ENCODE results near the gene GRK3. TPM values are rescaled to one million over a fixed set of nuclear protein-coding genes. Genes with fewer than 3 reads are reported as not detected.
"Not testable (repeated sequence)": the region's sequence is repeated elsewhere in the genome, so short reads cannot be mapped to it uniquely, and the experiment has no call there.

GRK3 gene
- 10.4 TPM for polyA plus RNA-seq

GRCh38 chr22:25564320-25564978 is at the start of gene GRK3:
Gene GRK3, plus strand, starts transcription at chr22:25564675. Its CDS starts 366 bp downstream, at chr22:25565041.
- Mint-ChIP-seq H3K27ac (peak within 1 kb of the TSS; percentile 79 to 96 (median 95)), H3K36me3 (peaks cover 2% of the 10 kb centered on the region), H3K4me3 (peak within 1 kb of the TSS; percentile 87 to 100 (median 100)), H3K4me1 (peaks cover 54 to 64% (median 56%) of the 10 kb centered on the region in 3 donors), H3K27me3 (peaks cover 2% of the 10 kb centered on the region), H3K9me3 (no peaks in the 10 kb centered on the region)

GRCh38 chr22:25518000-25518663 is 46.3 kb upstream of the GRK3 start:
- H3K4me3 Mint-ChIP-seq: no peak overlapping the region
- peaks cover 8% of the 10 kb centered on the region for H3K36me3 Mint-ChIP-seq
- H3K27me3 Mint-ChIP-seq: no peaks in the 10 kb centered on the region
- no peaks in the 10 kb centered on the region for H3K4me1 Mint-ChIP-seq
- no peak overlapping the region for H3K27ac Mint-ChIP-seq
- peaks cover 0 to 8% (median 3%) of the 10 kb centered on the region in 3 donors for H3K9me3 Mint-ChIP-seq

GRCh38 chr22:25525376-25525775 is 39.1 kb upstream of the GRK3 start:
- Mint-ChIP-seq H3K27ac (no peak overlapping the region), H3K4me3 (no peak overlapping the region), H3K36me3 (peaks cover 6% of the 10 kb centered on the region), H3K27me3 (peaks cover 3% of the 10 kb centered on the region), H3K9me3 (peaks cover 3 to 21% (median 6%) of the 10 kb centered on the region in 3 donors), H3K4me1 (no peaks in the 10 kb centered on the region)

GRCh38 chr22:25525804-25526584 is 38.5 kb upstream of the GRK3 start:
- not testable (repeated sequence) for H3K4me1 Mint-ChIP-seq, H3K27me3 Mint-ChIP-seq, H3K4me3 Mint-ChIP-seq
- peaks cover 10% of the 10 kb centered on the region for H3K36me3 Mint-ChIP-seq
- H3K27ac Mint-ChIP-seq: peak overlapping the region in 1 of 3 donors; percentile 33
- peaks cover 3 to 21% (median 6%) of the 10 kb centered on the region in 3 donors for H3K9me3 Mint-ChIP-seq

GRCh38 chr22:25527016-25527415 is 37.5 kb upstream of the GRK3 start:
- H3K4me3 Mint-ChIP-seq, H3K36me3 Mint-ChIP-seq, H3K27ac Mint-ChIP-seq, H3K4me1 Mint-ChIP-seq, H3K27me3 Mint-ChIP-seq: not testable (repeated sequence)
- H3K9me3 Mint-ChIP-seq: peaks cover 3 to 15% (median 3%) of the 10 kb centered on the region in 3 donors

GRCh38 chr22:25528068-25528467 is 36.4 kb upstream of the GRK3 start:
- not testable (repeated sequence) for H3K27ac Mint-ChIP-seq, H3K4me1 Mint-ChIP-seq, H3K4me3 Mint-ChIP-seq, H3K36me3 Mint-ChIP-seq, H3K27me3 Mint-ChIP-seq
- peaks cover 3 to 14% (median 3%) of the 10 kb centered on the region in 3 donors for H3K9me3 Mint-ChIP-seq

- not testable (repeated sequence) for H3K27me3 Mint-ChIP-seq, H3K4me1 Mint-ChIP-seq, H3K36me3 Mint-ChIP-seq, H3K4me3 Mint-ChIP-seq, H3K27ac Mint-ChIP-seq
- peaks cover 3 to 14% (median 3%) of the 10 kb centered on the region in 3 donors for H3K9me3 Mint-ChIP-seq
Observed at GRCh38 chr22:25529059-25529458, 35.4 kb upstream of the GRK3 start.

GRCh38 chr22:25529541-25530137 is 34.8 kb upstream of the GRK3 start:
- H3K27ac Mint-ChIP-seq, H3K4me1 Mint-ChIP-seq, H3K4me3 Mint-ChIP-seq, H3K36me3 Mint-ChIP-seq, H3K27me3 Mint-ChIP-seq, H3K9me3 Mint-ChIP-seq: not testable (repeated sequence)

GRCh38 chr22:25531677-25532076 is 32.8 kb upstream of the GRK3 start:
- not testable (repeated sequence) for H3K4me3 Mint-ChIP-seq, H3K27ac Mint-ChIP-seq, H3K4me1 Mint-ChIP-seq, H3K36me3 Mint-ChIP-seq, H3K27me3 Mint-ChIP-seq, H3K9me3 Mint-ChIP-seq

GRCh38 chr22:25534724-25535123 is 29.8 kb upstream of the GRK3 start:
- peaks cover under 1% of the 10 kb centered on the region for H3K27me3 Mint-ChIP-seq
- no peaks in the 10 kb centered on the region for H3K4me1 Mint-ChIP-seq
- no peak overlapping the region for H3K4me3 Mint-ChIP-seq
- H3K27ac Mint-ChIP-seq: no peak overlapping the region
- peaks cover 8% of the 10 kb centered on the region for H3K36me3 Mint-ChIP-seq
- no peaks in the 10 kb centered on the region for H3K9me3 Mint-ChIP-seq

- H3K4me3 Mint-ChIP-seq: no peak overlapping the region
- peaks cover 1% of the 10 kb centered on the region for H3K36me3 Mint-ChIP-seq
- H3K9me3 Mint-ChIP-seq: no peaks in the 10 kb centered on the region
- no peaks in the 10 kb centered on the region for H3K27me3 Mint-ChIP-seq
- H3K27ac Mint-ChIP-seq: no peak overlapping the region
- no peaks in the 10 kb centered on the region for H3K4me1 Mint-ChIP-seq
Observed at GRCh38 chr22:25536589-25536988, 27.9 kb upstream of the GRK3 start.

GRCh38 chr22:25540166-25540907 is 24.1 kb upstream of the GRK3 start:
- H3K36me3 Mint-ChIP-seq: peaks cover 3% of the 10 kb centered on the region
- H3K9me3 Mint-ChIP-seq: no peaks in the 10 kb centered on the region
- H3K4me1 Mint-ChIP-seq: peaks cover 8 to 11% (median 11%) of the 10 kb centered on the region in 3 donors
- H3K27ac Mint-ChIP-seq: no peak overlapping the region
- no peaks in the 10 kb centered on the region for H3K27me3 Mint-ChIP-seq
- no peak overlapping the region for H3K4me3 Mint-ChIP-seq

- no peaks in the 10 kb centered on the region for H3K27me3 Mint-ChIP-seq
- H3K9me3 Mint-ChIP-seq: no peaks in the 10 kb centered on the region
- H3K27ac Mint-ChIP-seq: no peak overlapping the region
- no peak overlapping the region for H3K4me3 Mint-ChIP-seq
- H3K4me1 Mint-ChIP-seq: peaks cover 10 to 11% (median 11%) of the 10 kb centered on the region in 3 donors
- peaks cover 3% of the 10 kb centered on the region for H3K36me3 Mint-ChIP-seq
Observed at GRCh38 chr22:25540908-25541660, 23.4 kb upstream of the GRK3 start.

- peaks cover 3% of the 10 kb centered on the region for H3K36me3 Mint-ChIP-seq
- peaks cover 11 to 13% (median 12%) of the 10 kb centered on the region in 3 donors for H3K4me1 Mint-ChIP-seq
- no peak overlapping the region for H3K4me3 Mint-ChIP-seq
- H3K9me3 Mint-ChIP-seq: peaks cover 0 to 3% (median 0%) of the 10 kb centered on the region in 3 donors
- no peak overlapping the region for H3K27ac Mint-ChIP-seq
- H3K27me3 Mint-ChIP-seq: no peaks in the 10 kb centered on the region
Observed at GRCh38 chr22:25542191-25542590, 22.3 kb upstream of the GRK3 start.

All from IgD-negative memory B cell (primary cell).